GM04503 (cell line): ENCODE results near the gene MYO9A.
"Not testable (repeated sequence)": the region's sequence is repeated elsewhere in the genome, so short reads cannot be mapped to it uniquely, and the experiment has no call there.

Source experiments
- DNase-seq: peaks from one replicate; pipeline ENCODE4 v3.0.0-alpha.2; 2012; ENCODE audit warnings: low read depth

MYO9A gene

DNA sequence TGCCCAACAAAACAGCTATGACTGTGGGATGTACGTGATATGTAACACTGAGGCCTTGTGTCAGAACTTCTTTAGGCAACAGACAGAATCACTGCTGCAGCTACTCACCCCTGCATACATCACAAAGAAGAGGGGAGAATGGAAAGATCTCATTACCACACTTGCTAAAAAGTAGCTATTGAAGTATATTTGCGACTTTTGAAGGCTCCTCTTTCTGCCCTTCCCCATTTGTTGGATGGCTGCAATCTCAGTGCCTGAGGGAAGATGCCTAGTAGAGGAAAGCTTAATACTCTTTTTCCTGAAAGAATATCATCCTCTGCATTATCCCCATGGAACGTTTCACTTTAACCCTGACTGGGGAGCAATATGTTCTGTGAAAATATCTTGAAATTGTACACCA is 22.1 kb upstream of the MYO9A start:
- DNase-seq = no peak

DNA sequence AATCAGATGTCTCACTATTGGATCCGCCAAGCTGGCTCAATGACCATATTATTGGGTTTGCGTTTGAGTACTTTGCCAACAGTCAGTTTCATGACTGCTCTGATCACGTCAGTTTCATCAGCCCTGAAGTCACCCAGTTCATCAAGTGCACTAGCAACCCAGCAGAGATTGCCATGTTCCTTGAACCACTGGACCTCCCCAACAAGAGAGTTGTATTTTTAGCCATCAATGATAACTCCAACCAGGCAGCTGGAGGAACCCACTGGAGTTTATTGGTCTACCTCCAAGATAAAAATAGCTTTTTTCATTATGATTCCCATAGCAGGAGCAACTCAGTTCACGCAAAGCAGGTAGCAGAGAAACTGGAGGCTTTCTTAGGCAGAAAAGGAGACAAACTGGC is 21.7 kb upstream of the MYO9A start:
- DNase-seq = no peak

DNA sequence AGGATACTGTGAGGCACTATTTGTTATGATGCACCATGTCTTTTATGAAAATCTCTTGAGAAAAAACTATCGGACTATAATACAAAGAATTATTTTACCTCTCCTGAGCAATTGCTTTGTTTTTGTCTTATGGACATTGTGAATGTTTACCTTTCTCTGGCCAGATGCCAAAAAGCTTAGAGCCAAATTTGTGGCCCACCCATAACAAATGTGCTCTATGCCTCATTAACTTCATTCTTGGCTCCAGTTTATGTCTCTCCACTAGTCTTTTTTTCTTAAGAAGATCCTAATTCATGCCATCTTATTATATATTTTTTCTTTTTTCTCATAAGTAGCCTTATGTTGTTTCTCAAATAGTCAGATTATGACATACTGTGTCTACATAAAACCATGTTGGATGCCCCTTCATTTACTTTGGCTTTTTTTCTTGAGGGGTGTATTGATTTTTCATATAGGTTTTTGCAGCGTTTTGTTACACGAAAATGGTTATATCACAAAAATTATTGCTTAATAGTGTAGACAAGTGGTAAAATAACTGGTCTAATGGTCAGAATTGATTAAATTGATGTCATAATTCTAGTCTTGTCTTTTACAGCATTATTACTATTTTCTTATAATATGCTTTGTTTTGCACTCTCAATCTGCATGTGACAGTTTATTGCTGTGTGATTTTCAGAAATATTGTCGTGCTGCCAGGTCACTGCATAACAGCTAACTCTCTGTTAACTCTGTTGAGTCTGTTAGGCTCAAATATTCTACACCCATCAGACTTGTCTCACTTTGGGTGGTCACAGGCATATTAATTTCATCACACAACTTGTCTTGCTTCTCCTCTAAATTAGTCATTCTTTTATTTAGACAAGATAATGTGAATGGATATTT is 18.5 kb upstream of the MYO9A start:
- DNase-seq = no peak

DNA sequence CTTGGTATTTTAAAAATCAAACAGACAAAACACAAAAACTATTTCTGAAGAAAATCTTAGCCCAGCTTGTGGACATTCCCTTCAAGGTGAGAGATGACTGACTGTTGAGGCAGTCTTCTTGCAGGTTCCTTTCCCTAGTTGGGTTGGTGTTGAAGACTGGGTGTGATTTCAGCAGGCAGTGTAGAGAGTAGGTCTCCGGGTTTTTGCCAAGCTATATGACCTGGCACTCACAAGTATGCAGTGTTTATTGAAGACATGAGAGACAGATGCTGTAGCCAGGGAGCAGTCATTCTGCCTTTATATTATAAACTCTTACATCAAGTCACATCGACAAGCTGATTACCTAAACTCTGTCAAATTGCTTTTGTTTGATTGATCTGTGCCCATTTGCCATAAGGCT is 17.8 kb upstream of the MYO9A start:
- no peak for DNase-seq

DNA sequence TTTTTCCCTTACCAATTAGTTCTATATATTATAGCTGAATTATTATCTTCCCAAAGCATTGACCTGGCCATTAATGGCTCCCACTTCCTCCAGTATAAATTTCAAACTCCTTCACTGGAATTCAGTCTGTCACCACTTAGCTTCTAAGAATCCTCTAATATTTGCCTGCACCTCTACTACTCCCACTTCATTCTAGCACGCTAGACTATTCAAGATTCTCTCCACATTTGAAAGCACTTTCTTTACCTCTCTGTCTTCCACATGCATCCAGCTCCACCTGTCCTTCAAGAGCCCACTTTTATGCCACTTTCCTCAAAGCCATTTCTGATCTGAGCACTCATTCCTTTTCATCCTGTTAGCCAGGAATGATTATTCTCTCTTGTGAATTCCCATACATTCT is 15.3 kb upstream of the MYO9A start:
- DNase-seq = no peak

DNA sequence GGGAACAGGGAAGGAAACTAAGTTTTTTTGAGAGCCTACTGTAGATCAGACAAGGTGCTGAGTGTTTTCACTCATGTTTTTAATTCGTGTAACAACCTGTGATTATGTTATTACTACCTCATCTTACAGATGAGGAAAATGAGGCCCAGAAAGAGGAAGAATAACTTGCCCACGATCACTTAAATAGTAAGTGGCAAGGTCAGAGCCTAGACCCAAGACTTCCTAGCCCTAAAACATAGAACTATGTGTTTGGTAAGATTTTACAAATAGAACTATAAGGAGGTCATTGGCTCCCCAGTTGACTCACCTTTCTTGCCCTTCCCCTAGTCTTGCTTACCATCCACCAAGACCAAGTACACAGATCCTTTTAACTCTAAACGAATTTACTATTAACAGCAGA is 14.0 kb upstream of the MYO9A start:
- DNase-seq = no peak

DNA sequence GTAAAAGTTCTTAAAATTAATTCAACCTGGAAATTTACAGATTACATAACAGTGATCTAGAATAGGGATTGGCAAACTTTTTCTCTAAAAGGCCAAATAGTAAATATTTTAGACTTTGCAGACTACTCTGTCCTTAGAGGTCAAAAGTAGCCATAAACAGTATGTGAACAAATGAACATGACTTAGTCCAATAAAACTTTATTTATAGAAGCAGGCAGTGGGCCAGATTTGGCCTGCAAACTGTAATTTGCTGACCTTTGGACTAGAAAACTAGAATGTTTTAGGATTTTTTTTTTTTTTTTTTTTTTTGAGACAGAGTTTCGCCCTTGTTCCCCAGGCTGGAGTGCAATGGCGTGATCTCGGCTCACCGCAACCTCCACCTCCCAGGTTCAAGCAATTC is 12.3 kb upstream of the MYO9A start:
- DNase-seq = no peak

DNA sequence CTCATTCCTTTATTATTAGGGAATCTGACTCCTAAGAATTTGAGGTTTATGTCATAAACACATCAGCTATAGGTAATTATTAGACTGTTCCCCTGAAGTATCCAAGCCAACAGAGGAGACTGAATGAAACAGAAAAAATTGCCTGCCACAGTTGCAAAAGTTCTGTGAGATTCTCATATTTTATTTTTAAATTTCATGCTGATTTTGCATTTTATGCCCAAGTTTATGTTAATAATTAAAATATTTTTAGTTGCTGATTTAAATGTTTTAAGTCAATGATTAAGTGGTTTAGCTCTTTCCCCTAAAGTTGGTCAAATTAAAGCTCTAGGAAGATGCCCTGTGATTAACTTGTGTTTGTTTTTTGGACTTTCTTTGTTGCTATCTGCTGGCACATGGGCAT is 10.4 kb upstream of the MYO9A start:
- DNase-seq = no peak

DNA sequence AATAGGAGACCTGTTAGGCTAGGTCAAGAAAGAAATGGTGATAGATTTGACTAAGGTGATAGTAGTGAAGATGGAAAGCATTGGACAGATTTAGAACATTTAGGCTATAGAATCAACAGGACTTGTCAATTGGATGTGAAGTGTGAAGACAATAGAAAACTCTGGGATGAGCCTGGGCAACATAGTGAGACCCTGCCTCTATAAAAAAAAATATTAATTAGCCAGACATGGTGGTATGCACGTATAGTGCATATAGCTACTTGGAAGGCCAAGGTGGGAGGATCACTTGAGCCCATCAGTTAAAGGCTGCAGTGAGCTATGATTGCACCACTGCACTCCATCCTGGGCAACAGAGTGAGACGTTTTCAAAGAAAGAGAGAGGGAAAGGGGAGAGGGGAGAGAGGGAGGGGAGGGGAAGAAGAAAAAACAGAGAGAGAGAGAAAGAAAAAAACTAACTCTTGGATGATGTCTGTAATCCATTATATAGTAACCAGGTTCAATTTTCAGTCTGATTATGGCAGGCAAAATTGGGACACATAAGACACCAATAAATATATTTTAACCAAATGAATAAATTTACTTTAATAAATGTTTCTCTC is 9.9 kb upstream of the MYO9A start:
- no peak for DNase-seq

DNA sequence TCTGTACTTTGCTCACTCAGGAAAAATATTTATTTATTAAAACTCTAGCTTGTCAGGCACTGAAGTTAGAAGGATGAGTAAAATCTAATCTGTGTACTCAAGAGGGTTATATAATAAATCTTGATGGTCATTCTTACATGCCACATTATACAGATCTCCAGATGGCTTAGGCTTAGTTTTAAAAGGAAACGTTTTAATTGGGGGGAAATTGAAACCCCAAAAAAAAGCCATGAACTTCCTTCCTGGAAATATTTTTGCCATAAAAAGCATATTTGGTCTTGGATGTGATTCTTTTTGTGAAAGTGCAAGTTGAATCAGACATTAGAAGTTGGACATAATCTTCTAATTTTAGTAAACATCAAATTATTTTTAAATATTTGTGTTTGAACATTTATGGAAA is 6.3 kb upstream of the MYO9A start:
- no peak for DNase-seq

DNA sequence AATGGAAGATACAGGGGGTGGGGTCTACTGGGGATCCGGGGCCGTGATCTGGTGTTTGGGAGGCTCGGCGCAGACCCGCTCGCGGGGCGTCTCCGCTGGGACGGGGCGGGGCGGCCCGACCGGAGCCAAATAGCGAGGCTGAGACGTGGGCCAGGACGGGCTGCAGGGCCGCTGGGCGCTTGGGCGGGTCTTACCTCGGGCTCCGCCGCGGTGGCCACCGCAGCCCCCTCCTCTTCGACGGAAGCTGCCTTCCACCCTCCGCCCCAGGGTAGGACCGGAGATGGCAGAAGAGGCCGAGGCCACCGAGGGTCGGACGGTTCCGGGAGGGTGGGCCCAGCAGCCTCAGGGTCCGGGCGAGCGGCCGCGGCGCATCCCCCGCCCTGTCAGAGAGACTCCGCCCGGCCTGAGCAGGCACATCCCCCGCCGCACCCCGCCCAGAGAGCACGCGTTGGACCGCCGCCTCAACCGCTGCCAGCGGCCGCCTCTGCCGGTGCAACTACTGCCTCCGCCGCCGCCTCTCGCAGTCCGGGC is 399 bp downstream of the MYO9A start:
- DNase-seq = peak; percentile 51

DNA sequence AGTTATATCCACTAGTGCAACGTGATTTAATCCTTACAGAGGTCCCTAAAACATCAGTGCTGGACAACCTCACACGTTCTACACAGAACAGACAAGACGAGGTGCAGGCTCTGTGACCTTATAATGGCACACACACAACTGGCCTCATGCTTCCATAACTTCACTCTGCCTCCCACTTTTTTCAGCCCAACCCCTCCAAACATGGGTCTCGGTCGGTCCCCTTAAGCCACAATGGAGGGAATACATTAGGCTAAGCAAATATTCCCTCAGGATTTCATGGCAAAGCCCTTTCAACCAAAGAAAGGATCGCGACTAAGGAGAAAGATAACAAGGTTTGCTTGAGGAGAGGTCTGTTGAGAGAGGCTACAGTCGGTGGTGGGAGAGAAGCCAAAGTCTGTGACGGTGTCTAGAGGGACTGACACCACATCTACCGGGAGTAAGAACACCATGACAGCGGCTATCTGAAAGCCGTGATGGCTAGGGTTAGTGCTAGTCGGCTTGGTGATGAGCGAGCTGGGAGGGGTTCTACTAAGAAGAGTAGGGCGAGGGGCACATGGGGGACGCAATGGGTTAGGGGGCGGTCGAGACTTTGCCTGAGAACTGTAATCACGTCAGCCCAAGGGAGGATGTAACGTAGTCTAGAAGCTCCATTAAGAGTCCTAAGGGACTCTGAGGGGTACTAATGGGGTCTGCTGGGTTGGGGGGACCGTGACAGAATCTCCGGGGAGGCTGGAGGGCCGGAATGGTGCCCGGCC is 1.0 kb downstream of the MYO9A start:
- DNase-seq = no peak

DNA sequence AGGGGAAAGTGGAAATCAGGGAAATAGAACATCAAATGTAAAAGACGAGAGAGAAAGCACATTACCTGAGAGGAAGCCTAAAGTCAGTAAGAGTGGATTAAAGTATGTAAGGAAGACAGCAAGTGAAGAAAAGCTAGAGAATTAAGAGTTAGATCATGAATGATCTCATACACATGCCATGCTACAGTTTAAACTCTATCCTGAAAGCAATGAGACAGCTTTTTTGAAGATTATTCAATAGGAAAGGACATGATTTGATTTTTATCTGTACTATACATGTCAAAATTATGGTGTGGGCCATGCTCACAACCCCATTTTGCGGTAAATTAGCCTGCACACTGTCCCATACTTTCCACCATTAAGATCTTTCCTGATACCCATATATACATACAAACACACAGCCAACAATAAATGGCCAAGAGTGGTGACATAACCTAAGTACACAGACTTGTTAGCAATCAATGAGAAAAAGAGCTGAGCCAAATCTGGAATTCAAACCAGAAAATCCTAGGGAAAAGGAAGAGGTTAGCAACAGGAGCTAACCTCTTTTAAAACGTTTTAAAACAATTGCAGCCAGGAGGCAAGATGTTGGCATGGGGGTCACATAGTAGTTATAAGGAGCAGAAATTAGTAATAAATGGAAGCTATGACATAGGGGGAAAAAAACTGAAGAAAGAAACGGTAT is 4.5 kb downstream of the MYO9A start:
- no peak for DNase-seq

DNA sequence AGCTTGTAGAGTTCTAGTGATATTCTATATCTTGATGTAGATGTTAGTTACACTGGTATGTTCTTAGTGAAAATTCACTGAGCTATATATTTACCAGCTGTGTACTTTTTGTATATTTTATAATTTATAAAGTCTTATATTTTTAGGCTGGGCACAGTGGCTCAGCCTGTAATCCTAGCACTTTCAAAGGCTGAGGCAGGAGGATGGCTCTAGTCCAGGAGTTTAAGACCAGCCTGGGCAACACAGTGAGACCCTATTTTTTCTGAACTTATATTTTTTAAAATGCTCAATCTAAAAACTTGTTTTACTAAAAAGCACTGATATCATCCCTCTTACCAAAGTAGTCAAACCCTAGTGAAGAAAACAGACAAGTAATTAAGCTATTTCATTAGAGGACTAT is 5.1 kb downstream of the MYO9A start:
- DNase-seq = no peak

DNA sequence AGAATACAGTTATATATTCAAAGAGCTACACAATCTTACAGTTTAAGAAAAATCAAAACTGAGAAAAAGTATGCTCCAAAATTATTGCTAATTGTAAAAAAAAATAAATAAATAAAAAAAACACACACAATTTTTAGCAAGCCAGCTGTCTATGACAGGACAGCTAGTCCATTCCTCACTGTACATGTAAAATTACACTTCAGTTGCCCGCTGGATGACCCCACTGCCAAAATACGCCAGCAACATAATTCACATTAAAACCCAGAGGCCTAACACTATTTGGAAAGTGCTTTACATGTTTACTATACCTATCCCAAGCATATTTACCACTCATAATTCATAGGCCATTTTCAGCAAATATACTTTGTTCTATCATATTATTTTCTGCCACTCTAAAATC is 5.8 kb downstream of the MYO9A start:
- DNase-seq = no peak

DNA sequence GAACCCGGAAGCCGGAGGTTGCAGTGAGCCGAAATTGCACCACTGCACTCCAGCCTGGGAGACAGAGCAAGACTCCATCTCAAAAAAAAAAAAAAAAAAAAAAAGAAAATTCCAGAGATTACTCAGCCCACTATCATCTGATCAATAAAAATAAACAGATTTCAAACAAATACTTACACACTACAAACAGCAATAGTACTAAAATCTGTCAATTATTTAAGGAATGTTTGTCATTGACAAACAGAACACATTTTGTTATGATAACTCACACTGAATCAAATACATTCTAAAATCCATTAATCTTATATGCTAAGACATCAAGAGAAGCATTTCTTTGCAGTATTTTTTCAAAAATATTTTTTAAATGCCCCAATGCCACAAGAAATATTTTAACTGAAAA is 7.6 kb downstream of the MYO9A start:
- no peak for DNase-seq

DNA sequence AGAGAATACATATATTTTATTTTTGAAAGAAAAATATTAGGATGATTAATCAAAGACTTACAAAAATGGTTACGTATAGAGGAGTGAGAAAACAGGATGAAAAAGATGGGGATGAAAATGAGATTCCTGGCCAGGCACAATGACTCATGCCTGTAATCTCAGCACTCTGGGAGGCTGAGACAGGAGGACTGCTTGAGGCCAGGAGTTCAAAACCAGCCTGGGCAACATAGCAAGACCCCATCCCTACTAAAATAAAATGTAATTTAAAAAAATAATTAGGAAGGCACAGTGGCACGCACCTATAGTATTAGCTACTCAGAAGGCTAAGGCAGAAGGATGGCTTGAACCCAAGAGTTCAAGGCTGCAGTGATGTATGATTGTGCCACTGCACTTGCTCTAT is 11.9 kb downstream of the MYO9A start:
- no peak for DNase-seq

DNA sequence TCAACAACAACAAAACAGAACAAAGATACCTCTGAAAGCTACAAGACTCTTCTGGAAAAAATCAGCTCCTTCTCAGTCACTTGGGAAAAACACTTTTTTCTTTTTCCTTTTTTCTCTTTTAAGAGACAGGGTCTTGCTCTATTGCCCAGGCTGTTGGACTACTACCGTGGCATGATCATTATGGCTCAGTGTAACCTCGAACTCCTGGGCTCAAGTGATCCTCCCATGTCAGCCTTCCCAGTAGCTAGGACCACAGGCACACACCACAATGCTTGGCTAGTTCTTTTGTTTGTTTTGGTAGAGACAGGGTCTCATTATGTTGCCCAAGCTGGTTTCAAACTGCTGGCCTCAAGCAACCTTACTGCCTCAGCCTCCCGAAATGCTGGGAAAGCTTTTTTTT is 12.8 kb downstream of the MYO9A start:
- DNase-seq = no peak

DNA sequence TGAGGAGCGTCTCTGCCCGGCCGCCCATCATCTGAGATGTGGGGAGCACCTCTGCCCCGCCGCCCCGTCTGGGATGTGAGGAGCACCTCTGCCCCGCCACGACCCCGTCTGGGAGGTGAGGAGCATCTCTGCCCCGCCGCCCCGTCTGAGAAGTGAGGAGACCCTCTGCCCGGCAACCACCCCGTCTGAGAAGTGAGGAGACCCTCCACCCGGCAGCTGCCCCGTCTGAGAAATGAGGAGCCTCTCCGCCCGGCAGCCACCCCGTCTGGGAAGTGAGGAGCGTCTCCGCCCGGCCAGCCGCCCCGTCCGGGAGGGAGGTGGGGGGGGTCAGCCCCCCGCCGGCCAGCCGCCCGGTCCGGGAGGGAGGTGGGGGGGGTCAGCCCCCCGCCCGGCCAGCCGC is 17.4 kb downstream of the MYO9A start:
- not testable (repeated sequence) for DNase-seq

DNA sequence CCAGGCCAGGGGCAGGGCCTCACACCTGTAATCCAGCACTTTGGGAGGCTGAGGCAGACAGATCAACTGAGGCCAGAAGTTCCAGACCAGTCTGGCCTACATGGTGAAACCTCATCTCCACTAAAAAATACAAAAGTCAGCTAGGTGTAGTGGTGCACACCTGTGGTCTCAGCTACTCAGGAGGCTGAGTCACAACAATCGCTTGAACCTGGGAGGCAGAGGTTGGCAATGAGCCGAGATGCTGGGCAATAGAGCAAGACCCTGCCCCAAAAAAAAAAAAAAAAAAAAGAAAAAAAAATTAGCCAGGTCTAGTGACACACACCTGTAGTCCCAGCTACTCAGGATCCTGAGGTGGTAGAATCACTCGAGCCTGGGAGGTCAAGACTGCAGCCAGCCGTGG is 18.8 kb downstream of the MYO9A start:
- DNase-seq = no peak

DNA sequence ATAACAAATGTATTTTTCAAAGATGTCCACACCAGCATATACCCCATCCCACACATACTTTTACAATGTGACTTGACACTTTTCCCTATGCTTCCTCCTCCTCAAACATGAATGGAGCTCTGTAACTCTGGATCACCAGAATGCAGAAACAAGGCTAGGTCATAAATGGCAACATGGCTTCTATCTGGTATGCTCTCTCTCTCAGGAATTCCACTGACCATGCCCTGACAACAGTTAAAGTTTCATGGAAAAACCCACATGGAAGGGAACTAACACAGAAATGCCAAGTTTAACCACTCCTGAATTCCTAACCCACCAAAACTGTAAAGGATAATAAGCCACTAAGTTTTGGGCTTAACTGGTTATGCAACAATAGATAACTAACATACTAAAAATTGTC is 19.9 kb downstream of the MYO9A start:
- no peak for DNase-seq

DNA sequence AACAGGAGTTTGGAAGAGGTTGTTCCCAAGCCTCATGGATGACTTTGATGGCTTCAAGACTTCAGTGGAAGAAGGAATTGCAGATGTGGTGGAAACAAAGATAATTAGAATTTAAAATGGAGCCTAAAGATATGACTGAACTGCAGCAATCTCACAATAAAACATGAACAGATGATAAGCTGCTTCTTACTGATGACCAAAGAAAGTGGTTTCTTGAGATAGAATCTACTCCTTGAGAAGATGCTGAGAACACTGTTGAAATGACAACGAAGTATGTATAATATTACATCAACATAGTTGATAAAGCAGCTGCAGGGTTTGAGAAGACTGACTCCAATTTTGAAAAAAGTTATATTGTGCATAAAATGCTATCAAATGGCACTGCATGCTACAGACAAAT is 21.2 kb downstream of the MYO9A start:
- no peak for DNase-seq
